ENCODE results near the gene PAX8. TPM values are rescaled to one million over a fixed set of nuclear protein-coding genes. Genes with fewer than 3 reads are reported as not detected.

The PAX8 gene
- total RNA-seq, 4 donors from 2014 or later: 2.8 to 23.9 (median 6.0) TPM

DNA sequence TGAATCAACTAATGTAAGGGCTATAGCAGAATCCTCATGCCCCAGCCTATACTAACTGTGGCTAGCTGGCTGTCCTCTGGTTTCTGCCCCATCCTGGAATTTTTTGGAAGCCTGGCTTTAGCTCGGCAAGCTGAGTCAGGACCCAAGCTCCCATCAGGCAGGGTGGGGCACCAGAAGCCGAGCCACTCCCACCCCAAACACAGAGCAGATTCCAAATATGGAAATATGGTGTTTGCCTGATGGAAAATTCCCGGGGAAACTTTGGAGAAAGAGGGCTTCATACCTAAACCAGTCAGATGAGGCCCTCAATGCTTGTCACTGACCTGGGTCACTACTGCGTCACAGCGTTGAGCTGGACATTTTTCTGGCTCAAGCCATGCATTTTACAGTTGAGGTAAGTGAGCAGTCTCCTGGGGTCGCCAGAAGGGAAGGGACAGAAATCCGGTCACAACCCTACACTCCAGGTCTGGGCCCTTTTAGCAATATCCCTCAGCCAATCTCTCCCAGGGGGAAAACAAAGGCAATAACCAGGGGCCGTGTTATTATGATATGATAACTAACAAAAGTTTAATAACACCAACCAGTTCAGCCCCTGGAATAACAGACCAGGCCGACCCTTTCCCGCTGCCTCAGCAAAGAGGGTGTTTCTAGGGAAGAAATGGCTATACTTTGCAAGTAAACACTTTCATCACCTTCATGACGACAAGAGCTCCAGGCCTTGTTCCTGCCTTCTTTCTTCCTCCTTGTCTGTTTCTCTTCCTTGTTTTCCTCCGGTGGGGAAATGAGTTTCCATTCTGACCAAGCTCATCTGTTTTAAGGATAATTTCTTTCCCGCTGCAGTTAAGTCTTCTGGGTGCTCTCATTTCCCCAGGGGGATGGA is 67.3 kb downstream of the PAX8 start:
- H3K4me1 ChIP-seq: peaks cover 0 to 4% of the 10 kb centered on the region in 2 donors
- no peak overlapping the region for H3K4me3 ChIP-seq
- H3K9me3 ChIP-seq: no peaks in the 10 kb centered on the region
- H3K27me3 ChIP-seq: no peaks in the 10 kb centered on the region
- H3K27ac ChIP-seq: peak overlapping the region; percentile 75
- H3K36me3 ChIP-seq: no peaks in the 10 kb centered on the region
- intact Hi-C loops (cut with DNase I; ENCODE audit: low total_unique reads): no loop called here
- TF ChIP-seq POLR2A (IDR thresholded peaks at IDR 0.05): no peak
- TF ChIP-seq, protein P1, sequence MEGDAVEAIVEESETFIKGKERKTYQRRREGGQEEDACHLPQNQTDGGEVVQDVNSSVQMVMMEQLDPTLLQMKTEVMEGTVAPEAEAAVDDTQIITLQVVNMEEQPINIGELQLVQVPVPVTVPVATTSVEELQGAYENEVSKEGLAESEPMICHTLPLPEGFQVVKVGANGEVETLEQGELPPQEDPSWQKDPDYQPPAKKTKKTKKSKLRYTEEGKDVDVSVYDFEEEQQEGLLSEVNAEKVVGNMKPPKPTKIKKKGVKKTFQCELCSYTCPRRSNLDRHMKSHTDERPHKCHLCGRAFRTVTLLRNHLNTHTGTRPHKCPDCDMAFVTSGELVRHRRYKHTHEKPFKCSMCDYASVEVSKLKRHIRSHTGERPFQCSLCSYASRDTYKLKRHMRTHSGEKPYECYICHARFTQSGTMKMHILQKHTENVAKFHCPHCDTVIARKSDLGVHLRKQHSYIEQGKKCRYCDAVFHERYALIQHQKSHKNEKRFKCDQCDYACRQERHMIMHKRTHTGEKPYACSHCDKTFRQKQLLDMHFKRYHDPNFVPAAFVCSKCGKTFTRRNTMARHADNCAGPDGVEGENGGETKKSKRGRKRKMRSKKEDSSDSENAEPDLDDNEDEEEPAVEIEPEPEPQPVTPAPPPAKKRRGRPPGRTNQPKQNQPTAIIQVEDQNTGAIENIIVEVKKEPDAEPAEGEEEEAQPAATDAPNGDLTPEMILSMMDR (IDR thresholded peaks at IDR 0.05): no peak
- peak; percentile 48 to 55 for DNase-seq

DNA sequence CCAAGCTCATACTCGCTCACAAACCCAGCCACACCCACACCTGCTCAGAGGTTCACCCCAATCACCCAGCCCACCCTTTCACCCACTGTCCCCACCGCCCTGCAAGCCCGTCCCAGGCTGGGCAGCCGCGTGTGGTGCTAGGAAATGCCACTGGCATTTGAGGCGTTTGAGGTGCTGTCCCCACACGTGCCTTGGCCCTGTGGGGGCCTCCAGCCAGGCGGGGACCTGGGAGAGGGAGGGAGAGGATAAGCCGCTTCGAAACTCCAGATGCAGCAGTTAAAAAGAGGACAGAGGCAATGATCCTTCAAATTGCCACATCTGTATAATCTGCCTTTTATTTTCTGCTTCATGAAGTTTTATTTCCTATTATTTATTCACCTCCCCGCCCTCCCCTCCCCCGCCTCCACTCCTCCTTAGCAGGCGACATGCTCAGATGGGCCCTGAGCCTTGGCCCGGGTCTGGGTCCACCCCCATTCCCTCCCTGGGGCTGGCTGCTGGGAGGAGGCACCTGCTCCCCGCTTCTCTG is 69.0 kb downstream of the PAX8 start:
- H3K27me3 ChIP-seq: no peaks in the 10 kb centered on the region
- peaks cover 0 to 4% of the 10 kb centered on the region in 2 donors for H3K4me1 ChIP-seq
- DNase-seq: no peak
- H3K27ac ChIP-seq: no peak overlapping the region
- intact Hi-C loops (cut with DNase I; ENCODE audit: low total_unique reads): no loop called here
- no peaks in the 10 kb centered on the region for H3K9me3 ChIP-seq
- no peak for TF ChIP-seq POLR2A (IDR thresholded peaks at IDR 0.05)
- TF ChIP-seq, protein P1 (IDR thresholded peaks at IDR 0.05): no peak
- H3K4me3 ChIP-seq: no peak overlapping the region
- H3K36me3 ChIP-seq: no peaks in the 10 kb centered on the region

DNA sequence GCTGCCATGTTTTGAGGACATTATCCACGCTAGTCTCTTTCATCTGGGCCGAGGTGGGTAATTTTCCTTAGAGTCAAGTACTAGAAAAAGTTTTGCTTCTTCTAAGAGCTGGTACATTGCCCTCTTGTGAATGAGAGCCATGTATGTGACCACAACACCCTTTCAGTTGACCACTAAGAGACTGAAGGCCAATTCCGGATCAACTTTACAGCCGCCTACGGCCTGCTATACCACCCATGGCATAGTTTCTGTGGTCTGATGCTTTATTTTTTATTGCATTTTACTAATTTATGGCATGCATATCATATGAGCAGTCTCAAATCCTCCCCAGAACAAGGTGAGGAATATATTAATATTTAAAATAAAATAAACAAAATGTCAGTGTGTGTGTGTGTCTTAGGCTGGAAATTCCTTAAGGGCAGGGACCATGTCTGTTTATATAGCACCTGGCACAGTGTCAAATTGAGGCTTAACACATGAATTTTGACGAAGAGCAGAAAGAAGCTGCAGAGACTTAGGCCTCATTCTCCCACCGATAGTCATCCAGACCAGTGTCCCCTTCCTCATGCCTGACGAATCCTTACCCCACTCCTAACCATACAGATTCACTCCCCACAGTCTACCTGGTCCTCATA is 69.6 kb downstream of the PAX8 start:
- Histone ChIP-seq H3K9me3 (no peaks in the 10 kb centered on the region), H3K4me1 (peaks cover 0 to 4% of the 10 kb centered on the region in 2 donors), H3K4me3 (no peak overlapping the region), H3K27ac (no peak overlapping the region), H3K27me3 (no peaks in the 10 kb centered on the region), H3K36me3 (no peaks in the 10 kb centered on the region)
- TF ChIP-seq POLR2A (IDR thresholded peaks at IDR 0.05): no peak
- TF ChIP-seq, protein P1 (IDR thresholded peaks at IDR 0.05): no peak
- intact Hi-C loops (cut with DNase I; ENCODE audit: low total_unique reads): no loop called here
- DNase-seq: no peak

DNA sequence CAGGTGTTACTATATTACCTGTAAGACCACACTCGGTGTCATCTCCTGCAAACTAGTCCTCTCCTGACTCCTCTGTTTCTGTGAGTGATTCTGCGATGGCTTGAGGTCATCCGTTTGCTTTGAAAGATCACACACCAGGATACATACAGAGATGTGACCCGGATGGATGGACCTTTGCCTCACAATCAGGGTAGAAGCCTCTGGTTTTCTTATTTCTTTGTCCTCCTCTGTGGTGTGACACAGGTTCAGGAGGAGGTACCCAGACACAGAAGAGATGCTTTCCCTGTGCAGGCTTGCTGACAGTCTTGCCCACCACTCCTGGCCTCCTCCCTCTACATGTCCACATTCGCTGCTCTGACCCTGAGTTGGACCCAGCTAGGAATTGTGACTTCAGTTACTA is 70.3 kb downstream of the PAX8 start:
- Histone ChIP-seq H3K4me1 (peaks cover 0 to 4% of the 10 kb centered on the region in 2 donors), H3K9me3 (no peaks in the 10 kb centered on the region), H3K27ac (no peak overlapping the region), H3K4me3 (no peak overlapping the region), H3K36me3 (no peaks in the 10 kb centered on the region), H3K27me3 (no peaks in the 10 kb centered on the region)
- TF ChIP-seq, protein P1 (IDR thresholded peaks at IDR 0.05): no peak
- TF ChIP-seq POLR2A (IDR thresholded peaks at IDR 0.05): no peak
- DNase-seq: no peak
- intact Hi-C loops (cut with DNase I; ENCODE audit: low total_unique reads): no loop called here

DNA sequence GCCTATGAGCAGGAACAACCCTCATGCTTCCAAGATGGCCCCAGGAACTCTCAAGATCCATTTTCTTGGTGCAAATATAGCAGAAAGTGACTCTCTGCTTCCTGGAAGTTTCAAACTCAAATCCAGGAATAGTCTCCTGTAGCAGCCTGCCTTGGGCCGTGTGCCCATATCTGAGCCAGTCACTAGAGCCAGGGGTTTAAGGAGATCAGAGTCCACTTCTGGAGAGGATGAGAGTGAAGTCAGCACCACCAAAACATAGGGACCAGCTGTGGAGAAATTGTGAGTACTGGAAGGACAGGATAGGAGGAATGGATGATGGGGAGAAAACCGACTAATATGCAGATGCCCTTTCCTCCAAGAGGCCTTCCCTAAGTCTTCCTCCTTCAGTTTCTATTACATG is 71.7 kb downstream of the PAX8 start:
- no peak overlapping the region for H3K27ac ChIP-seq
- no peaks in the 10 kb centered on the region for H3K4me1 ChIP-seq
- no peaks in the 10 kb centered on the region for H3K9me3 ChIP-seq
- intact Hi-C loops (cut with DNase I; ENCODE audit: low total_unique reads): no loop called here
- H3K27me3 ChIP-seq: no peaks in the 10 kb centered on the region
- no peak for DNase-seq
- TF ChIP-seq, protein P1 (IDR thresholded peaks at IDR 0.05): no peak
- TF ChIP-seq POLR2A (IDR thresholded peaks at IDR 0.05): no peak
- H3K4me3 ChIP-seq: no peak overlapping the region
- no peaks in the 10 kb centered on the region for H3K36me3 ChIP-seq
